ENCODE data around the gene SPOCK2. TPM values are rescaled to one million over a fixed set of nuclear protein-coding genes. Genes with fewer than 3 reads are reported as not detected.

SPOCK2 gene
- total RNA-seq, 1 donor from 2014 or later, result 3.4 TPM

GRCh38 chr10:72027498-72027897 lies 60.9 kb downstream of the SPOCK2 start:
- TF ChIP-seq CTCF (IDR thresholded peaks at IDR 0.05; ENCODE audit: unreplicated experiment), result no peak
- no peak overlapping the region for H3K4me3 Mint-ChIP-seq (ENCODE audit: unreplicated experiment)
- H3K27me3 Mint-ChIP-seq (ENCODE audit: unreplicated experiment), result peaks cover 5% of the 10 kb centered on the region
- H3K27ac Mint-ChIP-seq (ENCODE audit: unreplicated experiment), result no peak overlapping the region
- peaks cover 6% of the 10 kb centered on the region for H3K4me1 Mint-ChIP-seq (ENCODE audit: unreplicated experiment)
- no peaks in the 10 kb centered on the region for H3K9me3 Mint-ChIP-seq (ENCODE audit: unreplicated experiment)
- H3K36me3 Mint-ChIP-seq (ENCODE audit: low read depth, unreplicated experiment), result no peaks in the 10 kb centered on the region
- DNase-seq (ENCODE audit: low spot score), result no peak

DNA sequence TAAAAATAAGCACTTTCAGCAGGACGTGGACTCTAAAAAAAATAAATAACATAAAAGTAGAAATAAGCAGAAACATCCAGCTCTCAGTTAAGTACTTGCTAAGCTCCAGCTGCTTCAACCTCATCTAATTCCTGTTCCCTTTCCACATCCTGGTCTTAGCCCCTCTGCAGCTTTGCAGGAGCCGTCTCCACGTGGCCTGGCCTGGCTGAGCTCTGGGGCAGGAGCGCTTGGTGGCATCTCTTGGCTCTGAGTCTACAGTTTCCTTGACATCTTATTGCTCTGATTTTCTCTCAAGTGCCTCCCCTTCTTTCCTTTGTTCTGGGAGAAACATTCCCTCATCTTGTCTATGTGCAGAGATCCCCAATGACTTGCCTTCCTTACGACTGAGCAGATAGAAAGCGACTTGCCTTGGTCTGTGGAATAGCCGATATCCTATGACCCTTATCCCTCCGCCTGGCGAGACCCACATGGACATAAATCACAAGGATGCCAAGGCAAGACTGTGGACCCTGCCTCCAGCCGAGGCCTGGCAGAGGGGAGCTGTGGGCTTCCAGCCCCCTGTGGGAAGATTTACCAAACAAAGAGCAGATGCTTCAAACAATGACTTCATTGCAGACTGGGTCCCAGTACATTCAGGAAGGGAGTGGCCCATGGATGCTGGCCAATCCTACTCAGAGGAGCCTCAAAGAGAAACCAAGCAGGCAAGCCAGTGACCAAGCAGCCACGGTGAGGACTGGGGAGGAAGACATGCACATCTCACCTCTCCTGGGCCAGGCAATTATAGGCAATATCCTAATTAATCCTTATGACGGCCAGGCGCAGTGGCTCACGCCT lies 61.9 kb downstream of the SPOCK2 start:
- Mint-ChIP-seq H3K27me3 (ENCODE audit: unreplicated experiment) (peaks cover 5% of the 10 kb centered on the region), H3K9me3 (ENCODE audit: unreplicated experiment) (no peaks in the 10 kb centered on the region), H3K4me1 (ENCODE audit: unreplicated experiment) (peaks cover 6% of the 10 kb centered on the region), H3K36me3 (ENCODE audit: low read depth, unreplicated experiment) (no peaks in the 10 kb centered on the region), H3K4me3 (ENCODE audit: unreplicated experiment) (no peak overlapping the region), H3K27ac (ENCODE audit: unreplicated experiment) (no peak overlapping the region)
- no peak for DNase-seq (ENCODE audit: low spot score)
- no peak for TF ChIP-seq CTCF (IDR thresholded peaks at IDR 0.05; ENCODE audit: unreplicated experiment)

GRCh38 chr10:72025832-72026231 lies 62.5 kb downstream of the SPOCK2 start:
- H3K9me3 Mint-ChIP-seq (ENCODE audit: unreplicated experiment), result no peaks in the 10 kb centered on the region
- no peak overlapping the region for H3K27ac Mint-ChIP-seq (ENCODE audit: unreplicated experiment)
- no peak overlapping the region for H3K4me3 Mint-ChIP-seq (ENCODE audit: unreplicated experiment)
- no peaks in the 10 kb centered on the region for H3K36me3 Mint-ChIP-seq (ENCODE audit: low read depth, unreplicated experiment)
- peaks cover 6% of the 10 kb centered on the region for H3K4me1 Mint-ChIP-seq (ENCODE audit: unreplicated experiment)
- peaks cover 5% of the 10 kb centered on the region for H3K27me3 Mint-ChIP-seq (ENCODE audit: unreplicated experiment)
- no peak for TF ChIP-seq CTCF (IDR thresholded peaks at IDR 0.05; ENCODE audit: unreplicated experiment)
- DNase-seq (ENCODE audit: low spot score), result no peak

DNA sequence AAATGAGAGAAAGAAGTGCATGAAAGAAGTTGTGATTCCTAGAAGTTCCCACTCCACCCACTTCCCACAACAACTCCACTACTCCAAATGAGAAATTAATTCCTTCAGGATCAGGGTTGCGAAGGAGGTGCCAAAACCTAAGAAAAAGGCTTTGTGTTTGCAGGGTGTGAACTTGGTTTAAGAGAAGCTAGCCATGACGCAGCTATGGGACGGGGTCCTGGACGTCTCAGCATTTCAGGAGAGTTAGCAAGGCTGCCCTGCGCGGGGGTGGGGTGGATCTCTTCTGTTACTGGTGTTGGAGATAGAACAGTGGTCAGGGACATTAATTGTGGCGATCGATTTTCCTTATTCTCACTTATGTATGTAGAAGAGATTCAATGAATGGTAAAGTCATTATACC lies 63.0 kb downstream of the SPOCK2 start:
- TF ChIP-seq CTCF (IDR thresholded peaks at IDR 0.05; ENCODE audit: unreplicated experiment), result no peak
- H3K4me3 Mint-ChIP-seq (ENCODE audit: unreplicated experiment), result no peak overlapping the region
- peaks cover 4% of the 10 kb centered on the region for H3K27me3 Mint-ChIP-seq (ENCODE audit: unreplicated experiment)
- H3K36me3 Mint-ChIP-seq (ENCODE audit: low read depth, unreplicated experiment), result no peaks in the 10 kb centered on the region
- peaks cover 6% of the 10 kb centered on the region for H3K4me1 Mint-ChIP-seq (ENCODE audit: unreplicated experiment)
- DNase-seq (ENCODE audit: low spot score), result no peak
- H3K9me3 Mint-ChIP-seq (ENCODE audit: unreplicated experiment), result no peaks in the 10 kb centered on the region
- H3K27ac Mint-ChIP-seq (ENCODE audit: unreplicated experiment), result no peak overlapping the region

GRCh38 chr10:72024596-72024995 lies 63.8 kb downstream of the SPOCK2 start:
- Mint-ChIP-seq H3K4me1 (ENCODE audit: unreplicated experiment) (peaks cover 6% of the 10 kb centered on the region), H3K27ac (ENCODE audit: unreplicated experiment) (no peak overlapping the region), H3K27me3 (ENCODE audit: unreplicated experiment) (peaks cover 6% of the 10 kb centered on the region), H3K9me3 (ENCODE audit: unreplicated experiment) (no peaks in the 10 kb centered on the region), H3K36me3 (ENCODE audit: low read depth, unreplicated experiment) (no peaks in the 10 kb centered on the region), H3K4me3 (ENCODE audit: unreplicated experiment) (no peak overlapping the region)
- no peak for DNase-seq (ENCODE audit: low spot score)
- TF ChIP-seq CTCF (IDR thresholded peaks at IDR 0.05; ENCODE audit: unreplicated experiment), result no peak

Data from endothelial cell (in vitro differentiated cells).